HL-60 (cell line): Measurements from ENCODE around the gene CCDC88C.

Experiments
- GABPA ChIP-seq: IDR thresholded peaks from 2 replicates; pipeline ENCODE4 v1.6.1; 2012; ENCODE audit warnings: low read depth
- POLR2AphosphoS5 ChIP-seq: IDR thresholded peaks from 2 replicates; pipeline ENCODE4 v1.6.1; 2012; ENCODE audit warnings: low read depth
- SPI1 ChIP-seq: IDR thresholded peaks from 2 replicates; pipeline ENCODE4 v1.6.1; 2012; ENCODE audit warnings: low read depth, mild to moderate bottlenecking, borderline replicate concordance
- TF ChIP-seq, protein P1 (sequence below): IDR thresholded peaks from one replicate; pipeline ENCODE4 v1.5.1; 2011; ENCODE audit warnings: low read length, control low read depth, inconsistent platforms; ENCODE audit not compliant: insufficient read depth
- TF ChIP-seq, protein P2 (sequence below): IDR thresholded peaks from 2 replicates; pipeline ENCODE4 v1.6.1; 2012; ENCODE audit warnings: low read depth; ENCODE audit not compliant: insufficient replicate concordance

GRCh38 chr14:91401751-91402150 is 15.9 kb downstream of the CCDC88C start:
- TF ChIP-seq, protein P1, sequence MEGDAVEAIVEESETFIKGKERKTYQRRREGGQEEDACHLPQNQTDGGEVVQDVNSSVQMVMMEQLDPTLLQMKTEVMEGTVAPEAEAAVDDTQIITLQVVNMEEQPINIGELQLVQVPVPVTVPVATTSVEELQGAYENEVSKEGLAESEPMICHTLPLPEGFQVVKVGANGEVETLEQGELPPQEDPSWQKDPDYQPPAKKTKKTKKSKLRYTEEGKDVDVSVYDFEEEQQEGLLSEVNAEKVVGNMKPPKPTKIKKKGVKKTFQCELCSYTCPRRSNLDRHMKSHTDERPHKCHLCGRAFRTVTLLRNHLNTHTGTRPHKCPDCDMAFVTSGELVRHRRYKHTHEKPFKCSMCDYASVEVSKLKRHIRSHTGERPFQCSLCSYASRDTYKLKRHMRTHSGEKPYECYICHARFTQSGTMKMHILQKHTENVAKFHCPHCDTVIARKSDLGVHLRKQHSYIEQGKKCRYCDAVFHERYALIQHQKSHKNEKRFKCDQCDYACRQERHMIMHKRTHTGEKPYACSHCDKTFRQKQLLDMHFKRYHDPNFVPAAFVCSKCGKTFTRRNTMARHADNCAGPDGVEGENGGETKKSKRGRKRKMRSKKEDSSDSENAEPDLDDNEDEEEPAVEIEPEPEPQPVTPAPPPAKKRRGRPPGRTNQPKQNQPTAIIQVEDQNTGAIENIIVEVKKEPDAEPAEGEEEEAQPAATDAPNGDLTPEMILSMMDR, result no peak
- no peak for TF ChIP-seq POLR2AphosphoS5
- TF ChIP-seq, protein P2, sequence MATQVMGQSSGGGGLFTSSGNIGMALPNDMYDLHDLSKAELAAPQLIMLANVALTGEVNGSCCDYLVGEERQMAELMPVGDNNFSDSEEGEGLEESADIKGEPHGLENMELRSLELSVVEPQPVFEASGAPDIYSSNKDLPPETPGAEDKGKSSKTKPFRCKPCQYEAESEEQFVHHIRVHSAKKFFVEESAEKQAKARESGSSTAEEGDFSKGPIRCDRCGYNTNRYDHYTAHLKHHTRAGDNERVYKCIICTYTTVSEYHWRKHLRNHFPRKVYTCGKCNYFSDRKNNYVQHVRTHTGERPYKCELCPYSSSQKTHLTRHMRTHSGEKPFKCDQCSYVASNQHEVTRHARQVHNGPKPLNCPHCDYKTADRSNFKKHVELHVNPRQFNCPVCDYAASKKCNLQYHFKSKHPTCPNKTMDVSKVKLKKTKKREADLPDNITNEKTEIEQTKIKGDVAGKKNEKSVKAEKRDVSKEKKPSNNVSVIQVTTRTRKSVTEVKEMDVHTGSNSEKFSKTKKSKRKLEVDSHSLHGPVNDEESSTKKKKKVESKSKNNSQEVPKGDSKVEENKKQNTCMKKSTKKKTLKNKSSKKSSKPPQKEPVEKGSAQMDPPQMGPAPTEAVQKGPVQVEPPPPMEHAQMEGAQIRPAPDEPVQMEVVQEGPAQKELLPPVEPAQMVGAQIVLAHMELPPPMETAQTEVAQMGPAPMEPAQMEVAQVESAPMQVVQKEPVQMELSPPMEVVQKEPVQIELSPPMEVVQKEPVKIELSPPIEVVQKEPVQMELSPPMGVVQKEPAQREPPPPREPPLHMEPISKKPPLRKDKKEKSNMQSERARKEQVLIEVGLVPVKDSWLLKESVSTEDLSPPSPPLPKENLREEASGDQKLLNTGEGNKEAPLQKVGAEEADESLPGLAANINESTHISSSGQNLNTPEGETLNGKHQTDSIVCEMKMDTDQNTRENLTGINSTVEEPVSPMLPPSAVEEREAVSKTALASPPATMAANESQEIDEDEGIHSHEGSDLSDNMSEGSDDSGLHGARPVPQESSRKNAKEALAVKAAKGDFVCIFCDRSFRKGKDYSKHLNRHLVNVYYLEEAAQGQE, result no peak
- no peak for TF ChIP-seq GABPA
- TF ChIP-seq SPI1, result no peak
